Activated T-helper 2 cell treated with anti-CD3 and anti-CD28 coated beads, Interferon-gamma antibody, Interleukin-2, Interleukin-4, amounts not matched to agents 10 μg/mL and 5 μg/mL and 100 μg/mL, durations not matched to agents 14 hours and 24 hours and 36 hours (primary cell): ENCODE data around the gene PRKAG2. TPM values are rescaled to one million over a fixed set of nuclear protein-coding genes. Genes with fewer than 3 reads are reported as not detected.
"Not testable (repeated sequence)": the region's sequence is repeated elsewhere in the genome, so short reads cannot be mapped to it uniquely, and the experiment has no call there.

Experiments used
- DNase-seq: peaks from one replicate; pipeline ENCODE4 v3.0.0; 2021; ENCODE audit warnings: low spot score
- H3K27ac Mint-ChIP-seq: one replicate; pipeline ENCODE4 v1.8.0; 2021; ENCODE audit warnings: mixed read lengths
- H3K27me3 Mint-ChIP-seq: one replicate; pipeline ENCODE4 v1.8.0; 2021; ENCODE audit warnings: low read depth, mixed read lengths
- H3K36me3 Mint-ChIP-seq: one replicate; pipeline ENCODE4 v1.8.0; 2021; ENCODE audit warnings: low read depth, mixed read lengths
- H3K4me1 Mint-ChIP-seq: one replicate; pipeline ENCODE4 v1.8.0; 2021; ENCODE audit warnings: low read depth, mixed read lengths
- H3K4me3 Mint-ChIP-seq: one replicate; pipeline ENCODE4 v1.8.0; 2021; ENCODE audit warnings: low read depth, mild to moderate bottlenecking, moderate library complexity, mixed read lengths
- H3K9me3 Mint-ChIP-seq: one replicate; pipeline ENCODE4 v1.8.0; 2021; ENCODE audit warnings: mixed read lengths
- intact Hi-C: fragments of 100-400 bp; cut with micrococcal nuclease; formaldehyde crosslinking; loops from one replicate; pipeline ENCODE4 v1.15.1; 2023
- total RNA-seq: library from RNA; stranded (reverse); gene quantifications from 2 replicates; pipeline ENCODE4 v1.2.3, GENCODE V29; 2022

Gene PRKAG2
- total RNA-seq, 1 donor from 2014 or later: 14.9 TPM

DNA sequence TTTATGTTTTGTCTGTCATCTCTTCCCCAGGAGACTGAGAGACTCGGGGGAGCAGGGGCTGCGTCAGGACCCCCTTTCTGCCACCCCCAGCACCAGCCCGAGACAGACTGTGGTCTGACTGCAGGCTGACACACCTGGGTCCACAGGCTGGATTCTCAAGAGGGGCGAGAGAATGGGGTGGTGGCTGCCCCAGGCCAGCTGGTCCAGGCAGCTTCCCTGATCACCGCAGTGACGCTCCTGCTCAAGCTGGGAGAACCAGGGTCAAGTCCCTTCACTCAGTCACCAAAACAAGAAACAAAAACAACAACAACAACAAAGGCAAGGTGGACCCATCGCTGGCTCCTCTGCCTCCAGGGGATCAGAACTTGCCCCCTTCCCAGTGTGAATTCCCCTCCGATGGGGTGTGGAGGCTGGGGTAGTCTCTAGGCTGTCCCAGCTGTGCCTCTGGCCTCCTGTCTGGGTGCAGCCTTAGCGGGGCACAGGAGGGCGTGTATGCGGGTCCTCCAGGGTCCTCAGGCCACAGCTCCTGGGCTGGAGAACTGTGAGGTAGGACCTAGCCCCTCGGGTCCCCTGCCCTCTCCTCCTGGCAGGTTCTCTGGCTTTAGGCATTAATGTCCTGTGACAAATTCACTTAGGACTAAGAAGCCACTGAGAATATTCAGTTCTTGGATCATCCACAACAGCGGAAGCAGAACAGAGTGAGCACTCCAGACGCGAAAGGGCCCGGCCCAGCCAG, 40.6 kb downstream of the PRKAG2 start:
- no peaks in the 10 kb centered on the region for H3K27me3 Mint-ChIP-seq
- no peak overlapping the region for H3K4me3 Mint-ChIP-seq
- peaks cover 6% of the 10 kb centered on the region for H3K4me1 Mint-ChIP-seq
- H3K27ac Mint-ChIP-seq: no peak overlapping the region
- no peak for DNase-seq
- no peaks in the 10 kb centered on the region for H3K9me3 Mint-ChIP-seq
- intact Hi-C loops: no loop called here
- no peaks in the 10 kb centered on the region for H3K36me3 Mint-ChIP-seq

DNA sequence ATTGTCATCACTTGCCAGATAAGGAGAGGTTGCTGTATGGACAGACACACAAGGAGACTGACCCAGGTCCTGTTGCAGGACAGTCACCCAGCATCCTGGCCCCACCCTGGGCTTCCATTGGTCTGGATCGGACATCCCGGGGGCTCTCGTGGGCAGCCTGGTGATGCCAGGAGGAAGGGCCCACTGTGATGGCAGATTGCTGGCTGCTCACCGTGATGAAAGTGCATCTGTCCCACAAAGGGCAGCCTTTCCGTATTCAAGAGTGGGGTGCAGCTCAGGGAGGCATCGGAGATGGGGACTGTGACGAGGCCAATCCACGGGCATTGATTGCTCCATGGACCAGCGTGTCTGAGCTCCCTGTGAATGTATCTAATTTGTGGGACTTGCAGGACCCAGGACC, 41.3 kb downstream of the PRKAG2 start:
- H3K4me1 Mint-ChIP-seq: peaks cover 6% of the 10 kb centered on the region
- intact Hi-C loops: no loop called here
- H3K4me3 Mint-ChIP-seq: no peak overlapping the region

GRCh38 chr7:151834271-151835035, 42.5 kb downstream of the PRKAG2 start:
- Mint-ChIP-seq H3K27me3 (no peaks in the 10 kb centered on the region), H3K9me3 (no peaks in the 10 kb centered on the region), H3K4me3 (no peak overlapping the region), H3K4me1 (peaks cover 7% of the 10 kb centered on the region), H3K27ac (no peak overlapping the region), H3K36me3 (no peaks in the 10 kb centered on the region)
- intact Hi-C loops: no loop called here
- no peak for DNase-seq

More for the DNA sequence above, 41.3 kb downstream of the PRKAG2 start:
- no peaks in the 10 kb centered on the region for H3K27me3 Mint-ChIP-seq
- DNase-seq: no peak
- H3K27ac Mint-ChIP-seq: no peak overlapping the region
- H3K9me3 Mint-ChIP-seq: no peaks in the 10 kb centered on the region
- no peaks in the 10 kb centered on the region for H3K36me3 Mint-ChIP-seq

- DNase-seq: no peak
- intact Hi-C loops: no loop called here
- Mint-ChIP-seq H3K27me3 (no peaks in the 10 kb centered on the region), H3K9me3 (no peaks in the 10 kb centered on the region), H3K27ac (no peak overlapping the region), H3K36me3 (no peaks in the 10 kb centered on the region), H3K4me3 (no peak overlapping the region), H3K4me1 (peaks cover 6% of the 10 kb centered on the region)
These were observed 43.2 kb downstream of the PRKAG2 start for GRCh38 chr7:151833691-151834090.

DNA sequence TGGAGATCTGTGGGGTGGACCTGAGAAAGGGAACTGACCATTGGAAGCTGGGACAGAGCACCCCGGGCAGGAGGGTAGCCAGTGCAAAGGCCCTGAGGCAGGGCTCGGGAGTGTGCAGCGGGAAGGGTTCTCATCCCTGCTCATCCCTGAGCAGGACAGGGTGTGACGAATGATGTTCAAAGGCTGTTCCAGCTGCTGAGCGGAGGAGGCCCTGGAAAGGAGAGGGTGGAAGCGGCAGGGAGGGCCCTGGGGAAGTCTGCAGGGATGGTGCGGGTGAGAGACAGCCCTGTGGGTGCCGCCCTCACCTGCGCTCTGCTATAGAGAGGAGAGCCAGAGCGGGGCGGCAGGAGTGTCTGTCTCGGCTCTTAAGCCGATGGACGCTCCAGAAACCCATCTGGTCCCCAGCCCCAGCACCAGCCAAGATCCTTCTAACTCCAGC, 43.7 kb downstream of the PRKAG2 start:
- intact Hi-C loops: no loop called here
- no peak overlapping the region for H3K27ac Mint-ChIP-seq

GRCh38 chr7:151832656-151833055, 44.3 kb downstream of the PRKAG2 start:
- Mint-ChIP-seq H3K9me3 (no peaks in the 10 kb centered on the region), H3K4me1 (peaks cover 6% of the 10 kb centered on the region), H3K4me3 (no peak overlapping the region), H3K27ac (no peak overlapping the region), H3K36me3 (no peaks in the 10 kb centered on the region), H3K27me3 (no peaks in the 10 kb centered on the region)
- intact Hi-C loops: no loop called here
- no peak for DNase-seq

More for the DNA sequence above, 43.7 kb downstream of the PRKAG2 start:
- no peak for DNase-seq
- Mint-ChIP-seq H3K4me1 (peaks cover 6% of the 10 kb centered on the region), H3K36me3 (no peaks in the 10 kb centered on the region), H3K27me3 (no peaks in the 10 kb centered on the region), H3K9me3 (no peaks in the 10 kb centered on the region), H3K4me3 (no peak overlapping the region)

- Mint-ChIP-seq H3K4me3 (no peak overlapping the region), H3K27ac (no peak overlapping the region), H3K4me1 (peaks cover 6% of the 10 kb centered on the region), H3K27me3 (no peaks in the 10 kb centered on the region), H3K36me3 (no peaks in the 10 kb centered on the region), H3K9me3 (no peaks in the 10 kb centered on the region)
- intact Hi-C loops: no loop called here
- no peak for DNase-seq
These were observed 44.8 kb downstream of the PRKAG2 start for GRCh38 chr7:151832138-151832537.

- no peak overlapping the region for H3K4me3 Mint-ChIP-seq
- no peaks in the 10 kb centered on the region for H3K9me3 Mint-ChIP-seq
- H3K36me3 Mint-ChIP-seq: no peaks in the 10 kb centered on the region
- H3K4me1 Mint-ChIP-seq: peaks cover 6% of the 10 kb centered on the region
- intact Hi-C loops: no loop called here
- peaks cover 2% of the 10 kb centered on the region for H3K27me3 Mint-ChIP-seq
- DNase-seq: no peak
- no peak overlapping the region for H3K27ac Mint-ChIP-seq
These were observed 45.3 kb downstream of the PRKAG2 start for GRCh38 chr7:151831606-151832005.

GRCh38 chr7:151830121-151830830, 46.6 kb downstream of the PRKAG2 start:
- no peak for DNase-seq
- no peak overlapping the region for H3K4me3 Mint-ChIP-seq

GRCh38 chr7:151829707-151830106, 47.2 kb downstream of the PRKAG2 start:
- intact Hi-C loops: no loop called here
- Mint-ChIP-seq H3K4me1 (peaks cover 6% of the 10 kb centered on the region), H3K9me3 (no peaks in the 10 kb centered on the region), H3K36me3 (no peaks in the 10 kb centered on the region), H3K27ac (no peak overlapping the region), H3K27me3 (peaks cover 5% of the 10 kb centered on the region), H3K4me3 (no peak overlapping the region)
- no peak for DNase-seq

More at GRCh38 chr7:151830121-151830830, 46.6 kb downstream of the PRKAG2 start:
- H3K36me3 Mint-ChIP-seq: no peaks in the 10 kb centered on the region
- H3K27me3 Mint-ChIP-seq: peaks cover 5% of the 10 kb centered on the region
- intact Hi-C loops: no loop called here
- peaks cover 6% of the 10 kb centered on the region for H3K4me1 Mint-ChIP-seq
- no peak overlapping the region for H3K27ac Mint-ChIP-seq
- H3K9me3 Mint-ChIP-seq: no peaks in the 10 kb centered on the region

DNA sequence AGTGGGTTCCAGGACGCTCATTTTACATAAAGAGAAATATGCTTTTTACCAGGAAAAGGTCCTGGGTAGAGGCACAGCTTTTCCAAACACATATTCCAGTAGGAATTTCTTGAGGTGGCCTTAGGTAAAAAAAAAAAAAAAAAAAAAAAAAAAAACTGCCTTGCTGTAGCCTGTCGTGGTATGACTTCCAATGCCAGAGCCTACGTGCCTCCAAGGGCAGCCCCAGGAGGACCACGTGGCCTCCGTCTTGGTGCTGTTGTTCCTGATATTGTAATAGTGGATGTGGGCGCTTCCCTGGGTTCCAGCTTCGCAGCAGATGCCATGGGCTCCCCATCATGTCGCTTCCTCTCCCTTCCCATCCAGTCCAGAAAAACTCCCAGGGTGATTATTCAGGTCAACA, 49.3 kb downstream of the PRKAG2 start:
- H3K36me3 Mint-ChIP-seq: no peaks in the 10 kb centered on the region
- H3K4me3 Mint-ChIP-seq: no peak overlapping the region
- intact Hi-C loops: no loop called here
- peaks cover 6% of the 10 kb centered on the region for H3K4me1 Mint-ChIP-seq
- H3K9me3 Mint-ChIP-seq: no peaks in the 10 kb centered on the region
- H3K27ac Mint-ChIP-seq: no peak overlapping the region
- no peak for DNase-seq
- peaks cover 5% of the 10 kb centered on the region for H3K27me3 Mint-ChIP-seq

- H3K27ac Mint-ChIP-seq, intact Hi-C loops, H3K36me3 Mint-ChIP-seq, H3K4me3 Mint-ChIP-seq, H3K9me3 Mint-ChIP-seq, DNase-seq, H3K27me3 Mint-ChIP-seq, H3K4me1 Mint-ChIP-seq: not testable (repeated sequence)
These were observed 50.6 kb downstream of the PRKAG2 start for GRCh38 chr7:151826316-151826715.

- H3K9me3 Mint-ChIP-seq: no peaks in the 10 kb centered on the region
- intact Hi-C loops: no loop called here
These were observed 51.2 kb downstream of the PRKAG2 start for GRCh38 chr7:151825721-151826120.

More at GRCh38 chr7:151825721-151826120, 51.2 kb downstream of the PRKAG2 start:
- peaks cover 6% of the 10 kb centered on the region for H3K4me1 Mint-ChIP-seq
- no peak overlapping the region for H3K4me3 Mint-ChIP-seq
- peaks cover 5% of the 10 kb centered on the region for H3K27me3 Mint-ChIP-seq
- H3K27ac Mint-ChIP-seq: no peak overlapping the region
- DNase-seq: no peak
- no peaks in the 10 kb centered on the region for H3K36me3 Mint-ChIP-seq
